Mesenteric fat pad (tissue), 1 donor: ENCODE results near the gene SEH1L. TPM values are rescaled to one million over a fixed set of nuclear protein-coding genes. Genes with fewer than 3 reads are reported as not detected.

Experiments
- DNase-seq: peaks from one replicate; pipeline ENCODE4 v3.0.0-alpha.2; 2020; ENCODE audit warnings: low spot score
- total RNA-seq: library from RNA; stranded (reverse); fragmentation: NEBNext Ultra II Directional; extraction: Animal tissue kit (Norgen Biotek cat#: 25700); gene quantifications from one replicate; pipeline ENCODE4 v1.2.1, GENCODE V29; 2021
- donor health status: DM: yes; HTN: yes; CAD: no.

Gene SEH1L
- total RNA-seq, 1 donor from 2014 or later: 57.0 TPM

DNA sequence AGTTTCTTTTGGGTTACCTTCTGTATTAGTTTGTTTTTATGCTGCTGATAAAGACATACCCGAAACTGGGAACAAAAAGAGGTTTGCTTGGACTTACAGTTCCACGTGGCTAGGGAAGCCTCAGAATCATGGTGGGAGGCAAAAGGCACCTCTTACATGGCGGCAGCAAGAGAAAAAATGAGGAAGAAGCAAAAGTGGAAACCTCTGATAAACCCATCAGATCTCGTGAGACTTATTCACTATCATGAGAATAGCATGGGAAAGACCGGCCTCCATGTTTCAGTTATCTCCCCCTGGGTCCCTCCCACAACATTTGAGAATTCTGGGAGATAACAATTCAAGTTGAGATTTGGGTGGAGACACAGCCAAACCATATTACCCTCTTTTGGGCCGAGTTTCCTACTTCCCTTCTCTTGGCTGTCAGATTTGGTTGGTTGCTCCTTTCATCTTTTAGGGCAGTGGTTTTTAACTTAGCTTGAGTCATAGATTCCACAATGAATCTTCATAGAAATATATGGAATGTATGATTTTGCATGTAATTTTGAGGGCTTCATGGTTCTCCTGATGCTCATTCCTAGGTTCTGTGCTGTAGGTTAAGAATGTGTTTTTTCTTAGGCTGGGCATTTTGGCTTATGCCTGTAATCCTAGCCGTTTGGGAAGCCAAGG, 87.6 kb downstream of the SEH1L start:
- DNase-seq: no peak

DNA sequence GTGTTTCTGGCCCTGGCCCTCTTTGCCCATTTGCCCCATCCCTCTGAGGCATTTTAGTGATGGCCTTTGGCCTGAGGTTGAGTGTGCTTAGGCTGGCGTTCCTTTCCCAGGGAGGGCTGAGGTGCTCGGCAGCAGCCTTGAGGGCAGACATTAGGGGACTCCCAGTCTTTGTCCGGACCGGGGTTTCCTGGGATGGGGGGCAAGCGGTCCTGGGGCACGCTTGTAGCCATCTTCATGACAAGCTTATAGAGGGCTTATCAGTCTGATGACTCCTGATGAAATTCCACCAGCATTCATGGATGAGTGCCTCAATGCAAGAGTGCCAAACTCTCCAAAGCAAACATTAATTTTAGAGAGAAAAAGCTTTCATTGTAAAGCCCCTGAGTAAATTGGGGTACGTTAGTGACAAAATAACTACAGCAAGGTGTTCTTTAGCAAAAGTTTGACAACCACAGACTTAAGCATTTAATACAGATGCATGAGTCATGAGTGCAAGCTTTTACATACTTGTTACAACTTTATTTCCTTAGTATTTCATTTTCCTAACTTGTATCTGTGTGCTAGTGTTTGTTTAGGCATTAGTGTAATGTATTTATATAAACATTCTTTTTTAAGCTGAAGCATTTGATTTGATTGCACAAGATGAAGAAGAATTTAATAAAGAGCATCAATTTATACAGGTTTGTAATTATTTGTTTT, 89.0 kb downstream of the SEH1L start:
- no peak for DNase-seq

Other genes with a start within 250 kb of the SEH1L start
- gene CEP76, start 245.3 kb upstream of the SEH1L start, total RNA-seq: 8.2 TPM
- gene PSMG2, start 245.0 kb upstream of the SEH1L start, total RNA-seq: 73.0 TPM
- gene PTPN2, start 63.8 kb upstream of the SEH1L start, total RNA-seq: 33.8 TPM
- gene CEP192, start 43.4 kb downstream of the SEH1L start, total RNA-seq: 13.5 TPM